WTC11 (cell line): ENCODE data around the gene CAMTA1. TPM values are rescaled to one million over a fixed set of nuclear protein-coding genes. Genes with fewer than 3 reads are reported as not detected.

ENCODE experiments used
- ATAC-seq: fragments of 200-7000 bp; cut with Tn5 transposase; 2 replicates; pipeline ENCODE4 v1.10.0; 2021; ENCODE audit warnings: mild to moderate bottlenecking, moderate library complexity
- CTCF ChIA-PET: fragments of 300-600 bp; sonication (Branson Sonifier 250); formaldehyde crosslinking; loops from one replicate; lab custom pipeline; 2021; ENCODE audit warnings: antibody characterized with exemption; lab: Charles Lee
- POLR2A ChIA-PET: fragments of 350-600 bp; sonication (Branson Sonifier 250); formaldehyde crosslinking; loops from one replicate; lab custom pipeline; 2021; ENCODE audit warnings: antibody characterized with exemption; lab: Charles Lee
- DNase-seq: peaks from one replicate; pipeline ENCODE4 v3.0.0; 2021; ENCODE audit warnings: low spot score
- H3K27ac Mint-ChIP-seq: 2 replicates; pipeline ENCODE4 v1.8.0; 2021; ENCODE audit warnings: mixed read lengths
- H3K27me3 Mint-ChIP-seq: 2 replicates; pipeline ENCODE4 v1.8.0; 2021; ENCODE audit warnings: low read depth, mild to moderate bottlenecking, moderate library complexity, mixed read lengths
- H3K36me3 Mint-ChIP-seq: 2 replicates; pipeline ENCODE4 v1.8.0; 2021; ENCODE audit warnings: mixed read lengths
- H3K4me1 Mint-ChIP-seq: 2 replicates; pipeline ENCODE4 v1.8.0; 2022; ENCODE audit warnings: mixed read lengths
- H3K4me3 Mint-ChIP-seq: 2 replicates; pipeline ENCODE4 v1.8.0; 2021; ENCODE audit warnings: mild to moderate bottlenecking, moderate library complexity, mixed read lengths
- H3K9me3 Mint-ChIP-seq: 2 replicates; pipeline ENCODE4 v1.8.0; 2021; ENCODE audit warnings: mixed read lengths
- AFF4 ChIP-seq: sonication (generic); formaldehyde crosslinking; IDR thresholded peaks from 2 replicates; pipeline ENCODE4 v1.8.1; 2023; ENCODE audit warnings: mild to moderate bottlenecking, missing genetic modification reagents, borderline replicate concordance
- ARID4B ChIP-seq: sonication (generic); formaldehyde crosslinking; IDR thresholded peaks from 2 replicates; pipeline ENCODE4 v1.8.0; 2023; ENCODE audit warnings: missing genetic modification reagents, mild to moderate bottlenecking, borderline replicate concordance
- ATF1 ChIP-seq: sonication (generic); formaldehyde crosslinking; IDR thresholded peaks from 2 replicates; pipeline ENCODE4 v1.8.1; 2023; ENCODE audit warnings: mild to moderate bottlenecking, moderate library complexity, missing genetic modification reagents
- ATF6 ChIP-seq: sonication (generic); formaldehyde crosslinking; IDR thresholded peaks from 2 replicates; pipeline ENCODE4 v1.8.1; 2023; ENCODE audit warnings: mild to moderate bottlenecking, missing genetic modification reagents
- CREB1 ChIP-seq: sonication (generic); formaldehyde crosslinking; IDR thresholded peaks from 2 replicates; pipeline ENCODE4 v1.8.0; 2023; ENCODE audit warnings: mild to moderate bottlenecking, missing genetic modification reagents
- ELF4 ChIP-seq: sonication (generic); formaldehyde crosslinking; IDR thresholded peaks from 2 replicates; pipeline ENCODE4 v1.8.1; 2022; ENCODE audit warnings: low read depth, mild to moderate bottlenecking, moderate library complexity, missing genetic modification reagents
- GABPB1 ChIP-seq: sonication (generic); formaldehyde crosslinking; IDR thresholded peaks from 2 replicates; pipeline ENCODE4 v1.8.1; 2023; ENCODE audit warnings: mild to moderate bottlenecking, missing genetic modification reagents
- RELA ChIP-seq: sonication (generic); formaldehyde crosslinking; IDR thresholded peaks from 2 replicates; pipeline ENCODE4 v1.8.1; 2022; ENCODE audit warnings: missing genetic modification reagents, mild to moderate bottlenecking, borderline replicate concordance
- SP1 ChIP-seq: sonication (generic); formaldehyde crosslinking; conservative IDR thresholded peaks from 2 replicates; pipeline ENCODE4 v1.8.1; 2022; ENCODE audit warnings: missing genetic modification reagents
- STAT6 ChIP-seq: sonication (generic); formaldehyde crosslinking; conservative IDR thresholded peaks from 2 replicates; pipeline ENCODE4 v1.8.1; 2023; ENCODE audit warnings: mild to moderate bottlenecking, low read depth, missing genetic modification reagents, moderate library complexity
- TCF7 ChIP-seq: sonication (generic); formaldehyde crosslinking; IDR thresholded peaks from 2 replicates; pipeline ENCODE4 v1.8.0; 2022; ENCODE audit warnings: mild to moderate bottlenecking, low read depth, missing genetic modification reagents, moderate library complexity
- ZBTB43 ChIP-seq: sonication (generic); formaldehyde crosslinking; IDR thresholded peaks from 2 replicates; pipeline ENCODE4 v1.8.1; 2023; ENCODE audit warnings: mild to moderate bottlenecking, missing genetic modification reagents
- ZNF512 ChIP-seq: sonication (generic); formaldehyde crosslinking; IDR thresholded peaks from 2 replicates; pipeline ENCODE4 v1.8.1; 2022; ENCODE audit warnings: missing genetic modification reagents, borderline replicate concordance
- ZSCAN18 ChIP-seq: fragments of 250-450 bp; sonication (Bioruptor Pico); IDR thresholded peaks from 2 replicates; pipeline ENCODE4 v2.1.2; 2022; ENCODE audit warnings: mild to moderate bottlenecking, moderate library complexity
- total RNA-seq: library from RNA; stranded (reverse); gene quantifications from 3 replicates; pipeline ENCODE4 v1.2.3, GENCODE V29; 2021

The CAMTA1 gene
- total RNA-seq, 1 experiment from 2014 or later = 86.4 TPM

GRCh38 chr1:7228252-7228961 lies 443.2 kb downstream of the CAMTA1 start (continued):
- no peak for TF ChIP-seq ARID4B
- TF ChIP-seq STAT6 (CRISPR knock-in tag) = no peak
- no peak for TF ChIP-seq ZSCAN18 (CRISPR knock-in tag)

GRCh38 chr1:7229186-7229585 lies 443.9 kb downstream of the CAMTA1 start:
- ChIA-PET POLR2A (no interaction called here), CTCF (interaction anchor here (0.8 to 1.5 kb wide), 4 partner anchors 21 to 418 kb away, joined by 3 to 4 read pairs (median 3); no protein-coding TSS in a partner anchor)
- no peak for ATAC-seq
- Mint-ChIP-seq H3K27me3 (no peaks in the 10 kb centered on the region), H3K4me3 (no peak overlapping the region), H3K27ac (no peak overlapping the region), H3K9me3 (no peaks in the 10 kb centered on the region), H3K4me1 (no peaks in the 10 kb centered on the region), H3K36me3 (no peaks in the 10 kb centered on the region)
- no peak for DNase-seq
- TF ChIP-seq ATF6 (no peak), GABPB1 (CRISPR knock-in tag) (no peak), ZSCAN18 (CRISPR knock-in tag) (no peak), CREB1 (no peak), ELF4 (CRISPR knock-in tag) (no peak), ATF1 (no peak), ZNF512 (CRISPR knock-in tag) (no peak), ZBTB43 (CRISPR knock-in tag) (no peak), AFF4 (no peak), SP1 (CRISPR knock-in tag) (no peak), TCF7 (CRISPR knock-in tag) (no peak), RELA (CRISPR knock-in tag) (no peak)
